ENCODE data around the gene INTS6. TPM values are rescaled to one million over a fixed set of nuclear protein-coding genes. Genes with fewer than 3 reads are reported as not detected.

INTS6 gene
- total and polyA plus RNA-seq, 4 donors: 9.5 to 57.7 (median 21.1) TPM

DNA sequence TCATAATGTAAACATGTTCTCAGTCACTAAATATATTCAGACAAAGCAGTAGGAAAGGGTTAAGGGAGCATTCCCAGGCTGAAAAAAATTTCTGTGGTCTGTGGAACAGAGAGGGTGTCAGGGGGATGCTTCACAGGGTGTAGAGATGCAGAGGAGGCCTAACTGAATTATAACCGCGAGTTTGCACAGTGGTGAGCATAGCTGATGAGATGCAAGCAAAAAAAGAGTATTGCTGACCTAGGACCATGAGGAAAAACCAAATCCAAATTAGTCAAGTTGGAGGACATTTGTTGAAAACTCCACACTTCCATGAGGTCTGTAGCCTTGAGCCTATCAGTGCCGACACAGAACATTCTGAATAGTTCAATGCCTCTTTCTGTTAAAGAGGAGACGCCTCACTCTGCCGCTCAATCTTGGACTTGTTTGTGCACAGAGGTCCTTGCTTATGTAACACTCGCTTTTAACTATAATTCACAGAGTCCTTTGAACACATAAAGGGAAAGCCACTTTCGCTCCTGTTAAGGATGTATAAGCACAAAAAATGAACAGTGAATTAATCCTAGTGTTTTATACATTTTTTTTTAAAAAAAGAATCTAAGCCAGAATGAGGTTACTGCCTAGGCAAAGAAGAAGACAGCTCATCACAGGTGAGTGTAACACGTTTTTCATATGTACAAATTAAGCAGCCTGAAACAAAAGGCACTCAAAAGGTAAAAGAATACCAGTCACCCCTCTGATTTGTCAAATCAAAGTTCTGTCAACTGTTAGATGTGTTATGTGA lies 25.8 kb upstream of the INTS6 start:
- H3K9me3 ChIP-seq (ENCODE audit: control insufficient read depth in 4 of 4, insufficient read depth in 3 of 4, low read length in 3 of 4): no peaks in the 10 kb centered on the region
- TF ChIP-seq, protein P1, sequence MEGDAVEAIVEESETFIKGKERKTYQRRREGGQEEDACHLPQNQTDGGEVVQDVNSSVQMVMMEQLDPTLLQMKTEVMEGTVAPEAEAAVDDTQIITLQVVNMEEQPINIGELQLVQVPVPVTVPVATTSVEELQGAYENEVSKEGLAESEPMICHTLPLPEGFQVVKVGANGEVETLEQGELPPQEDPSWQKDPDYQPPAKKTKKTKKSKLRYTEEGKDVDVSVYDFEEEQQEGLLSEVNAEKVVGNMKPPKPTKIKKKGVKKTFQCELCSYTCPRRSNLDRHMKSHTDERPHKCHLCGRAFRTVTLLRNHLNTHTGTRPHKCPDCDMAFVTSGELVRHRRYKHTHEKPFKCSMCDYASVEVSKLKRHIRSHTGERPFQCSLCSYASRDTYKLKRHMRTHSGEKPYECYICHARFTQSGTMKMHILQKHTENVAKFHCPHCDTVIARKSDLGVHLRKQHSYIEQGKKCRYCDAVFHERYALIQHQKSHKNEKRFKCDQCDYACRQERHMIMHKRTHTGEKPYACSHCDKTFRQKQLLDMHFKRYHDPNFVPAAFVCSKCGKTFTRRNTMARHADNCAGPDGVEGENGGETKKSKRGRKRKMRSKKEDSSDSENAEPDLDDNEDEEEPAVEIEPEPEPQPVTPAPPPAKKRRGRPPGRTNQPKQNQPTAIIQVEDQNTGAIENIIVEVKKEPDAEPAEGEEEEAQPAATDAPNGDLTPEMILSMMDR (IDR thresholded peaks at IDR 0.05; ENCODE audit: control extremely low read depth, extremely low read depth): no peak
- H3K9ac ChIP-seq (ENCODE audit: insufficient read depth in 1 of 2, low read length in 2 of 2): no peak overlapping the region
- 84 to 89% methylated on average over 8 of the region's 8 CpGs for WGBS, 2 donors
- H3K4me3 ChIP-seq: no peak overlapping the region
- ATAC-seq (ENCODE audit: insufficient read depth, low FRiP score) (no peak), DNase-seq (no peak)
- no peaks in the 10 kb centered on the region for H3K4me1 ChIP-seq (ENCODE audit: control insufficient read depth in 5 of 5, insufficient read depth in 5 of 5, low read length in 5 of 5)
- H3K36me3 ChIP-seq (ENCODE audit: control insufficient read depth in 4 of 4, insufficient read depth in 4 of 4, low read length in 4 of 4): no peaks in the 10 kb centered on the region
- no peaks in the 10 kb centered on the region for H3K27me3 ChIP-seq (ENCODE audit: control insufficient read depth in 3 of 3, insufficient read depth in 3 of 3, low read length in 2 of 3)
- no peak overlapping the region for H3K27ac ChIP-seq (ENCODE audit: low read depth in 1 of 2, low read length in 1 of 2)

DNA sequence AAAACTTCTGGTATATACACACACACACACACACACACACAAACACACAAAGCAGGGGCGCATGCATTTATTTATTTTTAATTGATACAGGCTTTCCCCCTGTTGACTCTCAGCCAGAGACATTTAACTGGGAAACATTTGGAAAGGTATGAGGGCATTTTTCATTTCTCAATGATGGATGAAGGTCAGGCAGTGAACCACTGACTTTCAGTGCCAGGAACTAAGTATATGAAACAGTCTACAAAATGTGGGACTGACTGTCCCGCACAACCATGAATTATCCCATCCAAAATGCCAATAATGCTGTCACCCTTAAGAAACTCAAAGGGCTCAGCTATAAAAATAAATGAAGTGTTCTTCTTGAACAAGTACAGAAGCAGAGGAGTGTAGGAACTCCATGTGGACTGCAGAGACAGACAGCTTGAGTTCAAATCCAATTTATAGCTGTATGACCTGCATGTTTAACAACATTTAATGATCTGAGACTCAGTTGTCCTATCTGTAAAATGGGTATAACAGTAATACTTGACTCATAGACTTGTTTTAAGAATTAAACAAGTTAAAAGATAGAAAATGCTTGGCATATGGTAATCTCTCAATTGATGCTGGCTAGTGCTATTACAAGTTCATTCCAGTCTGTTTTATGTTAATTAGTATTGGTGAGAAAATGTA lies 25.0 kb upstream of the INTS6 start:
- no peaks in the 10 kb centered on the region for H3K36me3 ChIP-seq (ENCODE audit: control insufficient read depth in 4 of 4, insufficient read depth in 4 of 4, low read length in 4 of 4)
- no peak for DNase-seq
- no peaks in the 10 kb centered on the region for H3K27me3 ChIP-seq (ENCODE audit: control insufficient read depth in 3 of 3, insufficient read depth in 3 of 3, low read length in 2 of 3)
- TF ChIP-seq, protein P1 (IDR thresholded peaks at IDR 0.05; ENCODE audit: control extremely low read depth, extremely low read depth): no peak
- H3K4me1 ChIP-seq (ENCODE audit: control insufficient read depth in 5 of 5, insufficient read depth in 5 of 5, low read length in 5 of 5): no peaks in the 10 kb centered on the region
- ATAC-seq (ENCODE audit: insufficient read depth, low FRiP score): no peak
- no peak overlapping the region for H3K4me3 ChIP-seq
- no peak overlapping the region for H3K9ac ChIP-seq (ENCODE audit: insufficient read depth in 1 of 2, low read length in 2 of 2)
- no peak overlapping the region for H3K27ac ChIP-seq (ENCODE audit: low read depth in 1 of 2, low read length in 1 of 2)
- no peaks in the 10 kb centered on the region for H3K9me3 ChIP-seq (ENCODE audit: control insufficient read depth in 4 of 4, insufficient read depth in 3 of 4, low read length in 3 of 4)
- WGBS, 2 donors: 85 to 89% methylated on average over 2 of the region's 2 CpGs

DNA sequence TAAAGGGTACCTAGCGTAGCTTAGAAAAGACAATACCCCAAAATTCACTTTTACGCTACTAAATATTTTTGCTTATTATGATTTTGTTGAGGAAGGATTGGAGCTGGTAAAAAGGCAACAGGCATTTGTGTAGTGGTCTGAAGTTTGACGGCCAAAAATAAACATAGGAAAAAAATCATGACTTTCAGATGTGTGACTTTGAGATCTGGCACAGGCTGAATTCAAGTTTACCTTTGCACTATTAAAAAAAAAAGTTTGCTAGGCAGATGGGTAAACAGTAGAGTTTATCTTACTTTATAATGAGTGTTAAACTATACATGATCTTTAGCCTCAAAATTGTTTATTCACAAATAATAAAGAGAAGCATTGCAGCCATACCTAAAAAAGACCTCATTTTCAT lies 24.3 kb upstream of the INTS6 start:
- Histone ChIP-seq H3K9ac (ENCODE audit: insufficient read depth in 1 of 2, low read length in 2 of 2) (no peak overlapping the region), H3K27me3 (ENCODE audit: control insufficient read depth in 3 of 3, insufficient read depth in 3 of 3, low read length in 2 of 3) (no peaks in the 10 kb centered on the region), H3K4me1 (ENCODE audit: control insufficient read depth in 5 of 5, insufficient read depth in 5 of 5, low read length in 5 of 5) (no peaks in the 10 kb centered on the region), H3K27ac (ENCODE audit: low read depth in 1 of 2, low read length in 1 of 2) (no peak overlapping the region), H3K36me3 (ENCODE audit: control insufficient read depth in 4 of 4, insufficient read depth in 4 of 4, low read length in 4 of 4) (no peaks in the 10 kb centered on the region), H3K9me3 (ENCODE audit: control insufficient read depth in 4 of 4, insufficient read depth in 3 of 4, low read length in 3 of 4) (no peaks in the 10 kb centered on the region), H3K4me3 (no peak overlapping the region)
- WGBS, 2 donors: 85 to 87% methylated on average over 3 of the region's 3 CpGs
- DNase-seq (no peak), ATAC-seq (ENCODE audit: insufficient read depth, low FRiP score) (no peak)
- TF ChIP-seq, protein P1 (IDR thresholded peaks at IDR 0.05; ENCODE audit: control extremely low read depth, extremely low read depth): no peak

Measured in lung (tissue), 12 donors.